Effector CD4-positive, alpha-beta T cell (primary cell): ENCODE results near the gene CPNE5.

Experiments
- DNase-seq: peaks from one replicate; pipeline ENCODE4 v3.0.0-alpha.2; 2020
- total RNA-seq: gene quantifications from one replicate; lab custom pipeline; 2026; lab: John Stamatoyannopoulos, UW

The CPNE5 gene
- total RNA-seq = 4.9 reads per million, percentile 19 among the genes with 10 or more reads in this experiment

DNA sequence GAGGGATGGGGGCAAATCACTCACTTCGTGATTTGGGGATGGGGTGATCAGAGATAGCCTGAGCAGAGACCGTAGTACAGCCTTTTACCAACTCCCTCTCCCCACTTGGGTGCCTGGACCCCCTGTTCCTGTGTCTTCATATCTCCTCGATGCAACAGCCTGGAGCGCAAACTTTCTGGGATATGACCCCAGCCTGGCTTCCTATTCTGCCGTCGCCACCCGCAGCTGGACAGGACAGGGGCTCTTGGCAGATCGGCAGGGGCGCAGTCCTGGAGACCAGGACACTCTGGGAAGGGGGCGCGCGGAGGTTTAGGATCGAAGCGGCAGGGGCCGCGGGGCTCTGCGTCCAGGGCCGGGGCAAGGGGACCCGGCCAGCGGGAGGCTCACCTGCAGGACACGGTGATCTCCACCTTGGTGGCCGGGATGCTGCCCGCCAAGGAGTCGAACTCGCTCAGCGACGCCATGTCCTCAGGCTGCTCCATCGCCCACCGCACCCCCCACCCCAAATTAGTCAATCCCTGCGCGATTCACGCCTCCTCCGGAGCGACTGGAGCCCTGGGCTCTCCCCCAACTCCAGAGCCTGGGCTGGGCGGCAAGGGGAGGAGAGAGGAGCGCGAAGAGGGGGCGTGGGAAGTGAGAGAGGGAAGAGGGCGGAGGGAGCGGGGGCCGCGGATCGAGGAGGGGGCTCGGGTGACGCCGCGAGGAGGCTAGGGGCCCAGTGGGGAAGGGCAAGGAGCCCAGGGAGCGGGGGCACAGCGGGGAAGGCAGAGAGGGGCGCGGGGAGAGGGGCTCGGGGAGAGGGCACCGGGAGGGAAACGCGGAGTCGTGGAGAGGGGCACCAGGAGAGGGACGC is at the start of gene CPNE5:
Gene CPNE5, minus strand, starts transcription at position 549 of the 853 bp plus-strand sequence. Its CDS starts 67 bp downstream, at position 482.
- no peak for DNase-seq

DNA sequence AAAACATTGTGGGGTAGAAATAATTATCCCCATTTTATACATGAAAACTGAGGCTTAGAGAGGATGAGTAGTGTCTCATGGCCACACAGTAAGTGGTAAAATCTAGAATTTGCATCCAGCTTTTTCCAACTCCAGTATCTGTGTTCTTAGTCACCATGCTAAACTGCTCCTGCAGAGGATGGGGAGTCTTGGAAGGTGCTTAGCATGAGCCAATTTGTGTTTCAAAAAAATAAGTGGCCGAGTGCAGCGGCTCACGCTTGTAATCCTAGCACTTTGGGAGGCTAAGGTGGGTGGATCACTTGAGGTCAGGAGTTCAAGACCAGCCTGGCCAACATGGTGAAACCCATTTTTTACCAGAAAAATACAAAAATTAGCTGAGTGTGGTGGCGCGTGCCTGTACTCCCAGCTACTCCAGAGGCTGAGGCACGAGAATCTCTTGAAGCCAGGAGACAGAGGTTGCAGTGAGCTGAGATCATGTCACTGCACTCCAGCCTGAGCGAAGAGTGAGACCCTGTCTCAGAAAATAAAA is 48.9 kb upstream of the CPNE5 start:
- no peak for DNase-seq

DNA sequence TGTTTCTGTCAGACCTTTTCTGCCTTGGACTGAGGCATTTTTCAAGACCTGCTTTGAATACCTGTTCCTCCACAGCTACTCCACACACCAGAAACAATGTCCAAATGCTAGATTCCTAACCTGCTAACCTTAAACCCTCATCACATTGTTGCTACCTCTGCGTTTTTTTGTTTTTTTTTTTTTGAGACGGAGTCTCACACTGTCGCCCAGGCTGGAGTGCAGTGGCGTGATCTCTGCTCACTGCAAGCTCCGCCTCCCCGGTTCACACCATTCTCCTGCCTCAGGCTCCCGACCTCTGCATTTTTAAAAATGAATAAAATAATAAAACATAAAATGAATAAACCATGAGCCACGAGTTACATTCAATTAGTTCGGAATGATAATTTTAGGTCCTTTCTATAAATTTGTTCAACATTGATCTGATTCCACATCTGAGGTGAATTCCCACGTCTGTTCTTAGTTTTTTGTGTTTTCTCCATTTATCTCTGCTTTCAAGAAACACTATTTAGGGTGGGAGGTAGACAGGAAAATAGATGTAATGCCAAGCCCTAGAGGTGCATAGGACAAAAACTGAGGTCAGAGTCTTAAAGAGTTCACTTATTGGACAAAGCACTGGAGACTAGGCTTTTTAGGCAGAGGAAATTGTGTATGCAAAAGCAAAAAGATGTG is 47.8 kb upstream of the CPNE5 start:
- no peak for DNase-seq

DNA sequence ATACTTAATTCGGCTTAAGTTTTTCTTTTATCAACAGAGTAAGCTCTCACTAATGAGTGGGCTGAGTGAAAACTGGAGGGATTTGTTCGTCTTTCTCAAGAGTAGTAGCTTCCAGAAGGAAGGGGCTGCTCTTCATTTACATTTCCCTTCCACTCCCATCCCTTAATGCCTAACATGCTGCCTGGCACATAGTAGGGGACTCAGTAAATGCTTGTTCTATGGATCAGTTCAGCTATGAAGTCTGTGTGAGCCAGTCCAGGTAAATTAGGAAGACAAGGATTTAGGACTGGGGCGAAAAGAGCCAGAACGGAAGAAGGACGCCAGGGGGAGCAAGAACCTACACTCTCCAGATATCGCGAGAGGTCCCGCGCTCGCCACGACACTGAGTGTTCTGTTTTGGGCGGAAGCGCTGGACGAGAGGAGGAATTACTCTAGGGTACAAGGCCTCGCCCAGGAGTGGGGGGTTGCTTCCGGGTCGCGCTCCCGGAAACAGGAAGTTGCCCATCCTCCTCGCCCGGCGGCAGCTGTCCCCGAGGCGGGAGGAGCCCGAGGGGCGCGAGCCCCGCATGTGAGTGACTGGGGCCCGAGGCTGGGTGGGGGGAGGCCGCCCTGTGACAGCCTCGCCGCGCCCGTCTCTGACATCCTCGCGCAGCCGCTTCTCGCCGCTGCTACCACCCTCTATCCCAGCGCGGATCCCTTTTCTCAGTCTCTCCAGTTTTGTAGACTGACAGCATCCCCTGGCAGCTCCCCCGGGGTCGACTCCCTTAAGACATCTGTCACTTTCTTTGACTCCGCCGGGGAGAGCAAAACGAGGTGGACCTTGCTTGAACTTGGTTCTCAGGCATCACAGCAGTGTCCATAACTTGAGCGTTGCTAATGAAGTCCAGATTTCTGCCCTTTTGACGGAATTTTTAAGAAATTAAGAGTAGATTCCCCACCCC is 46.5 kb upstream of the CPNE5 start, which contains the start of gene C6orf89:
Gene C6orf89, plus strand, starts transcription at position 492 of the 941 bp plus-strand sequence. CDS start 13,493 bp downstream, outside the sequence.
- DNase-seq = peak; percentile 97

DNA sequence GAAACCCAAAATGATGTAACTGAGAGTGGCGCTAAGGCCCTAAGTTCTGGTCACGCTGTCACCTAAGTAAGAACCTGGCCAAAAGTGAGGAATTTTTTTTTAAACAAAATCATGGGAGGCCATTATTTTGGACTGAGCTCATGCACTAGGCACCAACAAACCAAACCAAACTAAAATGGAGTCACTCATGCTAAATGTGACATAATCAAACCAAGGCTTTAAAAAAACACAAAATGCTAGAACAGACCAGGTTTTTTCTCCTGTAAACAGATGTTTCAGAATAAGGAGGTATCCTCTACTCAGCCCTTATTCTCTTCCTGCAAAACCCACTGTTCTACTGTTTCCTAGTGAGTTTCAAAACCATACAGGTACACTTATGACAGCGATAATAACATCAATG is 45.4 kb upstream of the CPNE5 start:
- no peak for DNase-seq

DNA sequence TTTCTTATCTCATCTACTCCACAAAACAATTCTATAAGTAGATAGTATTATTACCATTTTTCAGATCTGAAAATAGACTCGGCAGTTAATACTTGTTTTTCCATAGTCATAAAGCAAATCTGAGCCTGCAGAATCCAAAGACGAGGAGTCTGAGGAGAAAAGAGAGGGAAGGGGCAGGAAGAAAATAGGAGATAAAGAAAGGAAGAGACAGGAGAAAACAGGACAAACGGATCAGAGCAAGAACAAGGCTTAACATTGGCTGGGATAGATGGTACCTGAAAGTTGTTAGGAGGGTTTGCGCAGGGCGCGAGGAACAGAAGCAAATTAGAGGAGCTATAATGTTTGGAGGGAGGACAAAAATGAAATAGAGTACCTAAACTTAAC is 36.0 kb upstream of the CPNE5 start:
- no peak for DNase-seq

DNA sequence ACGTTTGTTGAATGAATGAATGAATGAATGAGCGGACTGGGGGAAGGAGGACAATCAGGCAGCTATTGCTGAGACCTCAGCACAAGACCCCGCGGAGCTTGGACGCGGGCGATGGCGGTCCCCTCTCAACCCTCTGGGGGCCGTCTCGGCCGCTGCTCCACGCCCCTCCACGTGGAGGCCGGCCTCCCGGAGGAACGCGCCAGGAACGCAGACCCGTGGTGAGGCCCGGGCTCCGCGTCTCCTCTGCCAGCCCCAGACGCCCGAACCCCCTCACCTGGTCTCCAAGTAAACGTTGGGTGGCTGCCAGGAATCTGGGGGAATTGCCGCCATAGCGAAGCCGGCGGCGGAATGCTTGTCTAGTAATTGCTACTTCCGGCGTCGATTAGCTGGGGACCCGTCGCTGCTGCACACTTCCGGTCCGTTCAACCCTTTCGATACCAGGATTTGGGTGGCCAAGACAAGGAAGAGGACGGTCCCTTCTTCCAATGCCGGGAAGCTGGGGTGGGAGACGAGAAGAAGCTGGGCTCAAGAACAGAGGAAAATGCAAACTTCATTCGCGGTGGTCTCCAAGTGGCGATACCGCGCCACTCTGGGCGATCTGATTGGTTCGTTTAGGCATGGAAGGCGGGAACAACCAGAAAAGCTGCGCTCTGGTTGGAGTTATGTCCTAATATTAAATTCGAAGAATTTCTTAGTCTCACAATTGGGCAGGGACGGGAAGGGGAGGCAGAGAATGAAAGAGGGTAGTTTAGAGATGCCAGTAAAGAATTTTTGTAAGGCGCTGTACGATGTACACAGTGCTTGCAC is 35.4 kb upstream of the CPNE5 start, which contains the start of gene PPIL1:
Gene PPIL1, minus strand, starts transcription at position 361 of the 807 bp plus-strand sequence. Its CDS starts 31 bp downstream, at position 330.
- peak; percentile 81 for DNase-seq

DNA sequence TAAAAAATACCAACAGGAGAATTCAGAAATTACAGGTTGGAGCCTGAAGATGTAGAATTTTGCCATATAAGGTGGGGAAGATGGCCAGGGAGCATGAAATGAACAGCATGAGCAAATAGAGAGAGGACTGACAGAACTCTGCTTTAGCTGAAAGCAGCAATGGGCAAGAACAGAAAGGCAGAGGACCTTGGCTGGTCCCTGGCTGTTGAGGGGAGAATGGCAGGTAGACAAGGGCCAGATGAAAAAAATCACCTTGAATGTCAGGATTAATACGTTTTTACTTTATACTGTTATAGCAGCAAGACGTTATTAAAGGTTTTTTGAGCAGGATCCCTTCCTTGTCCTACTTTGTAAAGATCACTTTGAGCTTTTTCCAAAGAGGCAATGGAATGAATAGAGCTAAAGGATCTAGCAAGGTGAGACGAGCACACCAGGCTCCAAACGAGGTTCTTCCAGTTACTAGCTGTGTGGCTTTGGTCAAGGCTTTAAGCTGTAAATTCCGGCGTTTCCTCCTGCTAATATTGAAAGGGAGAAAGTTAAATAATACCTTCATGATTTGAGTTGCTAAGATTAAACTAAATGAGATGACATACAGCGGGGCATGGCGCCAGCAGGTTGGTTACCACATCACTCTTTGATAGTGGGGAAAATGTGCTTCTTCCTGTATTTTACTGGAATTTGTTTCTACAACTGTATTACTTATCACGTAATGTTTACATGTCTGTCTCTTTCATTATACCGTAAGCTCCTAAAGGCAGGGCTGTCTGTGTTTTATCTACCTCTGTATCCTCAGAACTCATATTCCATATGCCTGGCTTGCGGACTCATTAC is 34.6 kb upstream of the CPNE5 start:
- no peak for DNase-seq

DNA sequence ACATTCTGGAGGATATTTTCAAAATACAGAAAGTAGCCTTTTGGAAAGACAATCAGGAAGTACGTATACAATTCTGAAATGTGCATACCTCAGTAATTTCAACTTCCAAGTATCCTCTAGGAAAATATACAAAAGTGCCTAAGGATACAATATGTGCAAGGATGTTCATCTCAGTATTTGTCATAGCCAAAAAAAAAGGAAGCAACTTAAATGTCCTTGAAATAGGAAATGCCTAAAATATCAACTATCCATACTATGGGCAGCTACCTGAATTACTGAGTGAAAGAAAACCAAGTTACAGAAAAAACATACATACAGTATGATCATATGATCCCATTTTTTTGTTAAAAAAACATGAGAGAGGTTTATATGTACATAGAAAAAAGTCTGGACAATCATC is 33.9 kb upstream of the CPNE5 start:
- no peak for DNase-seq

DNA sequence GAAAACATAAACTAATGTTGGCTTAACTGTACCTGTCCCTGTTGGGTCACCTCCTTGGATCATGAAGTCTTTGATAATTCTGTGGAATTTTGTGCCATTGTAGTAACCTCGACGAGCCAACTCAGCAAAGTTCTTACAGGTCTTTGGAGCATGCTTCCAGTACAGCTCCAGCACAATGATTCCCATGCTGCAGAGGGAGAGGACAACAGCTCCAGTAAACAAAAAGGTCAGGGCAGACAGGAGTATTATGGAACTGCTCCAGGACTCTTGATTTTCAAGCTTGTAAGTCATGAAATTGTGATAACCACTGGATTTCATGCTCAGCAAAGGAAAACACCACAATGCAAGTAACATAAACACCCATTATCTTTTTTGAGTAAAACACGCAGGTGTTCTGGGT is 32.4 kb upstream of the CPNE5 start:
- no peak for DNase-seq

DNA sequence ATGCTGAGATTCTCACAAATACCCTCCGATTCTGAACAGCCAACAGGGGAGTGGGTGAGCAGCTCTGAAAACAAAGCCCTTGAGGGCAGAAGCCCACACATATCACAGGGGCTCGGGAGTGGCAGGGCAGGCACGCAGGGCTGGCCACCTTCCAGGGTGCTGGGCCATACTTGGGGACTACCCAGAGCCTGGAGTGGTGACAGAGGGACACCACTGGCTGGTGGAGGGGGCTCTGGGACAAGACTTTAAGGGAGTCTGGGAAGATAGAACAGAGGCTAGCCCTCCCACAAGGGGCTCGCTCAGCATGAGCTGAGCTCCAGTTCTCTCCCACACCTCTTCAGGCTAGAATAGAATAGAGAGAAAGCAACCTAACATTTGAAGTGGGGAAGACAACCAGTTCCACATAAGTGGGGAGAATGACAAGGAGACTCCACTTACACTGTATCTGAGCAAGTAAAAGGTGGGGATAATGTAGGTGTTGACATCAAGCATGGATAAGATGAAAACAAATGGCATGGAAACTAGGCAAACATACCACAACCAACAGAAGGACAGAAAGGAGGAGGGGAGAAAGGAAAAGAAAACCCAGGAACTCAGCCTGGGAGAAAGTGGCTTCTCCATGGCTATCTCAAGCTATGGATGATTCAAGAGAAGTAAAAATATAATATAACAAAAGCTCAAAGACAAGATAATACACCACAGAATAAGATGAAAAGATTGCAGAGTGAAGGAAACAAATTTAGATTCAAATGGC is 28.4 kb upstream of the CPNE5 start:
- DNase-seq = no peak

DNA sequence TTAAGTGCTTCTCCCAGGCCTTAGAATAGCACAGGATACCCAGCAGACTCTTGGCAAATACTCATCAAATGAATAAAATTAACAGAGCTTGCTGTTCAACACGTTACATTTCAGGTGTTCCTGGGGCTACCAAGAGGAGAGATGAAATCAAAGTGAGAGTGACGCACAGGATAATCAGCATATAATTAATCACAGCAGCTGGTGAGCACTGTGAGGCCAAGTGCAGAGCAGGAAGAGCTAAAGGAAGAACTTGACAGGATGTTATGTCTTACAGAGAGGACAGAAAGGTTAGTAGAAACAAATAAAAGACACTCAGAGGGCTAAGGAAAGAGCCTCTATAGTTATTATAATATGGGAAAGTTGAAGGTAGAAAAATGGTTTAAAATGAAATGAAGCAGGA is 26.6 kb upstream of the CPNE5 start:
- no peak for DNase-seq

DNA sequence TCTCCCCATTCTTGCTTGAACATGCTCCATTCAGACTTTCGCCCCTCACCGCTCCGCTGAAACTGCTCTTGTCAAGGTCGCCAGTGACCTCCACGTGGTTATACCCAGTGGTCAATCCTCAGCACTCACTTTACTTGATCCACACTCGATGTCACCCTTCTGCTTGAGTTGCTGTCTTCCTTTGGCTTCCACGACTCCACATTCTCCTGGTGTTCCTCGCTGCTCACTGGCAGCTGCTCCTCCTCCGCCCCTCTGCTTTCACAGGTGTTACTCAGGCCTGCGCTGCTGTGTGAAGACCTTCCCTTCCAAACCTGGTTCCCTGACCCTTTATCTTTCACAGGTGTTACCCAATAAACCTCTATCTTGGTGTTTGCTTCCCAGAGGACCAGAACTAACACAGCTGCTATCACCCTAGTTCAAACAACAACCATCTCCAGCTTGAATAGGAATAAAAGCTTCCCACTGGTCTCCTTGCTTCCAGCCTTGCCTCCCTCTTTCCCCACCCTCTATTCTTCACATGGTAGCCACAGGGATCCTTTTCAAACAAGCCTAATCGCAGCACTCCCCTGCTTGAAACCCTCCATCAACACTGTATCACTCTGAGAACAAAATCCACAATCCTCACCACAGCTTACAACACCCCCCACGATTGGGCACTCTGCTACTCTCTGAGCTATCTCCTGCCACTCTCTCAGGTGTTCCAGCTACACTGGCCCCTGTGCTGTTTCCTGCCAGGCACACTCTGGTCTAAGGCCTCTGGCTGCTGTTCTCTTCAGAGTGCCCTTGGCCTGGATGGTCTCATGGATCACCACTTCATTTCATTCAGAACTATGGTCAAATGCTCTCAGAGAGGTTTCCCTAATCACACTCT is 24.7 kb upstream of the CPNE5 start:
- DNase-seq = no peak

DNA sequence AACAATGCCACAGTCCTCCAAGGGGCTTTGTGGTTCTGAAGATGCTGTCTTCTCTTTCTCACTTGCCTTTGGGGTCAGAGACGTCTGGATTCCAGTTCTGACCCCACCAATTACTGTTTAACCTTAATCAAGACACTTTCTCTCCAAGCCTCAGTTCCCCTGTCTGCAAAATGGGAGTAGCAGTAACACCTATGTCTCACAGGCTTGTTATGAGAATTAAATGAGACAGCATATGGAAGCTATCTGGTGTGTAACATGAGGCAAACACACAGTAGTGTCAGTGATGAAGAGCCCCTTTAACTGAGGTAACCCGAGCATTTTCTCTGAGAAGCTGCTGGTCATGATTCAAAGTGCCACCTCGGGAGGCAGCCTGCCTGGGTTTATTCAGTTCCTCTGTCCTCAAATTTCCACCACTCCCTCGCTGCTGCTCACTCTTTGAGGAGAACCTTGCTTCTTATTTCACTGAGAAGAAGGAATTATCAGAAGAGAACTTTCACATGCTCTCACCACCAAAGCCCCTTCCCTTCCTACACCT is 23.7 kb upstream of the CPNE5 start:
- DNase-seq = no peak

DNA sequence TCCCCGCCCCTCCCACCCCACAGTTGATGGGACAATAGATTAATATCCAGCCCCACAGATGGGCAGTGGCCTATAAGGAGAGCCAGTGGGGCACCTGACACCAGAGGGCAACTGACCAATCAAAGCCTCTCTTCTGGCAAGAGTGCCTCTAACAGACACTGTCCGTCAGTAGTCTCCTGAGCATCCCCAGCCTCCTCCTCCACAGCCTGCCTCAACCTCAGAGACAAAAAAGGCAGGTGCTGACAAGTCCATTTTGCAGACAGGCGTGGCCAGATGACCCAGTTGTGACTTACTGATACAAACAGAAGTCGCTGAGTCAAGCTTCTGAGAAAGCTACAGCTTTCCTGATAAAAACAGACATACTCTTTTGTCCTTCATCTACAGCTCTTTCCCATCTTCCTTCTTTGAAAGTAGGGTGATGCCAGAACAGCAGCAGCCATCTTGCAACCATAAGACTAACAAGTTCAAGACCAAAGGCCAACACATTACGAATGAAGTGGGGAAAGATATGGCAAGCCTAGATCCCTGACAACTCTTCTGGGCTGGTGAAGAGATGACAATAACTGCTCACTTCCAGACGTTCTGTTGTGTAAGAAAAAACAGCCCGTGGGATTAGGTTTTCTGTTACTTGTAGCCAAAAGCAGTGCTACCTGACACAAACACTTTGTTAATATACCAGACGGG is 23.1 kb upstream of the CPNE5 start:
- no peak for DNase-seq

DNA sequence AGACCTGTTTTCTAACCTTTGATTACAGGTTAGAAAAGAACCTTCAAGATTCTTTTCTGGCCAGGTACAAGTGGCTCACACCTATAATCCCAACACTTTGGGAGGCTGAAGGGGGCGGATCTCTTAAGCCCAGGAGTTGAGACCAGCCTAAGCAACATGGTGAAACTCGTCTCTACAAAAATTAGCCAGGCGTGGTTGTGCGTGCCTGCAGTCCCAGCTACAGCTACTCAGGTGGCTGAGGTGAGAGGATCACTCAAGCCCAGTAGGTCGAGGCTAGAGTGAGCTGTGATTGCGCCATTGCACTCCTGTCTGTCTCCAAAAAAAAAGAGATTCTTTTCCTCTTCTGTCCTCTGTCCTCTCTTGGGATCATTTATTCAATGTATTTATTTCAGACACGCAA is 20.9 kb upstream of the CPNE5 start:
- DNase-seq = no peak

DNA sequence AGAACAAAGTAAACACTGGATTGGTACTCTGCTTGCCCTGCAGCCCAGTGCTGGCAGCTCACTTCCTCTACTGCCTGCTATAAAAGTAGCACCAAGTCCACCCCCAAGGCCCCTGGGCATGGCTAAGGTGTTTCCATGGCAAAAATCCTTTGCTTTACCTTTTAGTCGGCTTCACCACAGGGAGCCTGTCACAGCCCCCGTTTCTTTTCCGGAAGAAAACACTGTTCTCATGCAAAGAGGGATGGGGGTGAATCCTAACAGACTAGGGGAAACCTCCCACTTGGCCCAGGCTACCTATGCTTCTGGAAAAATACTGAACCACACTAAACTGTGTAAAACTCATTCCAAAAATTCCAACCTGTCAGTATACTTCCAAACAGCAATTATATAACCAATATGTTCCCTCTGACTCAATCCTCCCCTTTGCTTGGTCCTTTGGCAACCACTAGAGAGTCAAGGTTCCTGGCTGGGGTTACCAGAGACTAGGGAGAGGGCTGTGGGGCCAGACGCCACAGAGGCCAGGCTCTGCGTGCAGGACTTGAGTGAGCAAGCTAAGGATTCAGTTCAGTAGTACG is 19.2 kb upstream of the CPNE5 start:
- DNase-seq = no peak

DNA sequence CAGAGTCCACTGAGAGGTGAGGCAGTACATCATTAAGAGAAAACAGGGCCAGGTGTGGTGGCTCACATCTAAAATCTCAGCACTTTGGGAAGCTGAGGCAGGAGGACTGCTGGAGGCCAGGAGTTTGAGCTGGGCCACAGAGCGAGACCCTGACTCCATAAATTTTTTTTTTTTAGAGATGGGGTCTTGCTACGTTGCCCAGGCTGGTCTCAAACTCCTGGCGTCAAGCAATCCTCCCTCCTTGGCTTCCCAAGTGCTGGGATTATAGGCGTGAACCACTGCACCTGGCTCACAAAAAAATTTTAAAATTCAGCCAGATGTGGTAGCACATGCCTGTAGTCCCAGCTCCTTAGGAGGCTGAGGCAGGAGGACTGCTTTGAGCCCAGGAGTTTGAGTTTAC is 18.1 kb upstream of the CPNE5 start:
- DNase-seq = no peak
